Neural cell (in vitro differentiated cells): ENCODE results near the gene ZNF521. TPM values are rescaled to one million over a fixed set of nuclear protein-coding genes. Genes with fewer than 3 reads are reported as not detected.

Source experiments
- H2AFZ ChIP-seq: fragments of 200-600, 300-800 bp; sonication (generic), shearing (Covaris generic); 2 replicates; pipeline ENCODE4 v1.6.0; 2014; ENCODE audit warnings: low read depth, mild to moderate bottlenecking, antibody characterized with exemption, low read length, moderate library complexity
- H3F3A ChIP-seq: fragments of 200-600 bp; shearing (Covaris generic); 2 replicates; pipeline ENCODE4 v1.6.1; 2016; ENCODE audit warnings: mild to moderate bottlenecking, moderate library complexity, mixed read lengths, antibody characterized with exemption, low read length; ENCODE audit not compliant: insufficient read depth, poor library complexity, severe bottlenecking
- H3K27ac ChIP-seq: fragments of 200-600, 300-800 bp; sonication (generic), shearing (Covaris generic); 2 replicates; pipeline ENCODE4 v1.5.1; 2014; ENCODE audit warnings: mild to moderate bottlenecking, low read length, moderate library complexity
- H3K27me3 ChIP-seq: fragments of 300-800, 200-600 bp; sonication (generic), shearing (Covaris generic); 2 replicates; pipeline ENCODE4 v1.6.0; 2014; ENCODE audit warnings: mild to moderate bottlenecking, low read depth, low read length, moderate library complexity; ENCODE audit not compliant: insufficient read depth
- H3K36me3 ChIP-seq: fragments of 300-800, 200-600 bp; sonication (generic), shearing (Covaris generic); 2 replicates; pipeline ENCODE4 v1.5.1; 2014; ENCODE audit warnings: mild to moderate bottlenecking, antibody characterized with exemption, low read length, moderate library complexity; ENCODE audit not compliant: insufficient read depth
- H3K4me2 ChIP-seq: fragments of 300-800, 200-600 bp; sonication (generic), shearing (Covaris generic); 2 replicates; pipeline ENCODE4 v1.6.0; 2014; ENCODE audit warnings: mild to moderate bottlenecking, low read length
- H3K4me3 ChIP-seq: fragments of 300-800, 200-600 bp; sonication (generic), shearing (Covaris generic); 2 replicates; pipeline ENCODE4 v1.5.1; 2014; ENCODE audit warnings: mild to moderate bottlenecking, low read length, moderate library complexity
- H3K79me2 ChIP-seq: fragments of 200-600 bp; shearing (Covaris generic); replicated peaks from 2 replicates; pipeline ENCODE4 v1.6.0; 2014; ENCODE audit warnings: mild to moderate bottlenecking, low read length, moderate library complexity; ENCODE audit not compliant: insufficient read depth
- H3K9ac ChIP-seq: fragments of 300-800, 200-600 bp; sonication (generic), shearing (Covaris generic); 2 replicates; pipeline ENCODE4 v1.6.1; 2016; ENCODE audit warnings: mild to moderate bottlenecking, low read length, mixed read lengths
- H3K9me2 ChIP-seq: fragments of 200-600 bp; shearing (Covaris generic); 2 replicates; pipeline ENCODE4 v1.6.1; 2016; ENCODE audit warnings: mild to moderate bottlenecking, low read length, mixed read lengths; ENCODE audit not compliant: insufficient read depth
- H3K9me3 ChIP-seq: fragments of 200-600, 300-800 bp; sonication (generic), shearing (Covaris generic); 2 replicates; pipeline ENCODE4 v1.6.1; 2016; ENCODE audit warnings: mild to moderate bottlenecking, mixed run types, low read length, moderate library complexity, mixed read lengths
- H4K20me1 ChIP-seq: fragments of 200-600 bp; shearing (Covaris generic); 2 replicates; pipeline ENCODE4 v1.6.1; 2016; ENCODE audit warnings: mild to moderate bottlenecking, mixed run types; ENCODE audit not compliant: insufficient read depth
- EP300 ChIP-seq: fragments of 450-650 bp; conservative IDR thresholded peaks from 2 replicates; pipeline ENCODE4 v1.6.1; 2014; ENCODE audit warnings: antibody characterized with exemption, mild to moderate bottlenecking, moderate library complexity; ENCODE audit not compliant: poor library complexity, severe bottlenecking
- EZH2 ChIP-seq: fragments of 200-600, 300-800 bp; shearing (Covaris generic), sonication (generic); IDR thresholded peaks from 2 replicates; pipeline ENCODE4 v1.6.1; 2014; ENCODE audit warnings: antibody characterized with exemption, low read length, borderline replicate concordance, mild to moderate bottlenecking; ENCODE audit not compliant: insufficient read depth, poor library complexity, severe bottlenecking
- MXI1 ChIP-seq: fragments of 450-650 bp; conservative IDR thresholded peaks from 2 replicates; pipeline ENCODE4 v1.6.1; 2014; ENCODE audit warnings: antibody characterized with exemption, mild to moderate bottlenecking; ENCODE audit not compliant: poor library complexity, severe bottlenecking
- POLR2AphosphoS5 ChIP-seq: IDR thresholded peaks from 2 replicates; pipeline ENCODE4 v1.6.1; 2012
- SMC3 ChIP-seq: fragments of 450-650 bp; conservative IDR thresholded peaks from 2 replicates; pipeline ENCODE4 v1.6.1; 2014; ENCODE audit warnings: antibody characterized with exemption, mild to moderate bottlenecking, moderate library complexity; ENCODE audit not compliant: poor library complexity
- TAF1 ChIP-seq: IDR thresholded peaks from 2 replicates; pipeline ENCODE4 v1.6.1; 2012; ENCODE audit warnings: low read depth
- polyA plus RNA-seq: library from polyadenylated mRNA; depleted of rRNA; stranded (reverse); fragments of >200 nt; gene quantifications from 2 replicates; pipeline ENCODE4 v1.2.3, GENCODE V29; 2014
- TF ChIP-seq, protein P1 (sequence below): IDR thresholded peaks from 2 replicates; pipeline ENCODE4 v1.6.1; 2012; ENCODE audit warnings: borderline replicate concordance
- TF ChIP-seq, protein P2 (sequence below): fragments of 450-650 bp; IDR thresholded peaks from 2 replicates; pipeline ENCODE4 v1.5.1; 2014; ENCODE audit warnings: antibody characterized with exemption, mild to moderate bottlenecking, moderate library complexity; ENCODE audit not compliant: poor library complexity, severe bottlenecking

Gene ZNF521
- polyA plus RNA-seq, 1 donor from 2014 or later: 101 TPM

DNA sequence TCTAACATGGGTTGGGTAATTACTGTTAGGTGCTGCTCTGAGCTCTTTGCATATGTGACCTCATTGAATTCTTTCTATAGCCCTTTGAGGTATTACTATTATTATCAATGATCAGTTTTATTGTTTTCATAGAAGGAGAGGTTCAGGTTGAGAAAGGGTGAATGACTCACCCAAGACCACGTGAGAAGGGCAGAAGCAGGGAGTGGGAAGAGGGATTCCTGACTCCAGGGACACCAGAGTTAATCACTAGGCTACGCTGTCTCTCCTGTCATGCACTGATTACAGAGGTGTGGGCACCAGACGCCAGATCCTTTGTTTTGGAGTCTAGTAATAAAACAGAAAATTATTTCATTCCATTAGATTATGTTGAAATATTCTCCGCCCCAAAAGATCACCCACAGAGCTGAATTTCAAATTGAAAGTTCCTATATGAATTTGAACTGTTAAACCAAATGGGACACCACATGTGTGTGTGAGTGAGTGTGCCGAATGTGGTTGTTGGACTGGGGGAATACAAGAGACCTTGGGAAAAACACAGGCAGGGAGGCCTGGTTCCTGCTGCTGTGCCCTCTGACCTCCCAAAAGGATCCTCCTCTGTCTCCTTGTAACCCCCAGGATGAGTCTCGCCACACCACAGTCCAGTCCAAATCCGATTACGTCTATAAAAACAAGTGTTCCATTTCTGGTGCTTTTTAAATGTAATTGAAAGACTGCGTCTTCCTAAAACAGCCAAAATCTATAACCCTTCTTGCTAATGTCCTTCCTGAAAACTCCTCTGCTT lies 215.4 kb downstream of the ZNF521 start:
- TF ChIP-seq MXI1 (no peak), EZH2 (no peak), TAF1 (no peak)
- TF ChIP-seq, protein P1, sequence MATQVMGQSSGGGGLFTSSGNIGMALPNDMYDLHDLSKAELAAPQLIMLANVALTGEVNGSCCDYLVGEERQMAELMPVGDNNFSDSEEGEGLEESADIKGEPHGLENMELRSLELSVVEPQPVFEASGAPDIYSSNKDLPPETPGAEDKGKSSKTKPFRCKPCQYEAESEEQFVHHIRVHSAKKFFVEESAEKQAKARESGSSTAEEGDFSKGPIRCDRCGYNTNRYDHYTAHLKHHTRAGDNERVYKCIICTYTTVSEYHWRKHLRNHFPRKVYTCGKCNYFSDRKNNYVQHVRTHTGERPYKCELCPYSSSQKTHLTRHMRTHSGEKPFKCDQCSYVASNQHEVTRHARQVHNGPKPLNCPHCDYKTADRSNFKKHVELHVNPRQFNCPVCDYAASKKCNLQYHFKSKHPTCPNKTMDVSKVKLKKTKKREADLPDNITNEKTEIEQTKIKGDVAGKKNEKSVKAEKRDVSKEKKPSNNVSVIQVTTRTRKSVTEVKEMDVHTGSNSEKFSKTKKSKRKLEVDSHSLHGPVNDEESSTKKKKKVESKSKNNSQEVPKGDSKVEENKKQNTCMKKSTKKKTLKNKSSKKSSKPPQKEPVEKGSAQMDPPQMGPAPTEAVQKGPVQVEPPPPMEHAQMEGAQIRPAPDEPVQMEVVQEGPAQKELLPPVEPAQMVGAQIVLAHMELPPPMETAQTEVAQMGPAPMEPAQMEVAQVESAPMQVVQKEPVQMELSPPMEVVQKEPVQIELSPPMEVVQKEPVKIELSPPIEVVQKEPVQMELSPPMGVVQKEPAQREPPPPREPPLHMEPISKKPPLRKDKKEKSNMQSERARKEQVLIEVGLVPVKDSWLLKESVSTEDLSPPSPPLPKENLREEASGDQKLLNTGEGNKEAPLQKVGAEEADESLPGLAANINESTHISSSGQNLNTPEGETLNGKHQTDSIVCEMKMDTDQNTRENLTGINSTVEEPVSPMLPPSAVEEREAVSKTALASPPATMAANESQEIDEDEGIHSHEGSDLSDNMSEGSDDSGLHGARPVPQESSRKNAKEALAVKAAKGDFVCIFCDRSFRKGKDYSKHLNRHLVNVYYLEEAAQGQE: no peak
- no peak overlapping the region for H3K4me3 ChIP-seq
- H3K79me2 ChIP-seq: no peaks in the 10 kb centered on the region

DNA sequence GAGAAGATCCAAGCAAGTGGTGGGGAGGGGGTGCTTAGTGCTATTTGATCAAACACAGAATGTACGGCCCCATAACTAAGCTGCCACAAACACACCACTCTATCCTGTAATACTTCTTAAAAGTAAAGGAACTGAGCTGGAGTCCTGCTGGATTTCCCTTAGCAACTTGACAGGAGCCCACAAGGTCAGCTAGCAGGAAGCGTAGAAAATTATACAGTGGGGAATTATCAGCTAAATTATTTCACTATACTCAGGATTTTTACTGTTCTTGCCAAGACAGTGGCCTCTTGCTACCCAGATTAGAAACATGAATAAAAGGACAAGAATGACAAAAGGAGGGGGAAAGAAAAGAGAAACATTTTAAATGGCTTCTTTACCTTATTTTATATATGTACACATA lies 217.1 kb downstream of the ZNF521 start:
- Histone ChIP-seq H3K4me3 (no peak overlapping the region), H3K27ac (no peak overlapping the region), H3K9ac (no peak overlapping the region), H3K79me2 (peaks cover 3% of the 10 kb centered on the region), H3K9me2 (no peaks in the 10 kb centered on the region), H3K4me2 (no peak overlapping the region), H3K36me3 (no peaks in the 10 kb centered on the region), H3K9me3 (no peaks in the 10 kb centered on the region), H3K27me3 (no peaks in the 10 kb centered on the region), H4K20me1 (no peaks in the 10 kb centered on the region), H3F3A (peaks cover 7% of the 10 kb centered on the region), H2AFZ (no peak overlapping the region)
- TF ChIP-seq POLR2AphosphoS5: no peak
- no peak for TF ChIP-seq SMC3
- TF ChIP-seq EP300: no peak

More for the DNA sequence above, 215.4 kb downstream of the ZNF521 start:
- H4K20me1 ChIP-seq: no peaks in the 10 kb centered on the region
- no peaks in the 10 kb centered on the region for H3K27me3 ChIP-seq
- H3K4me2 ChIP-seq: no peak overlapping the region
- H2AFZ ChIP-seq: no peak overlapping the region
- H3K9me2 ChIP-seq: no peaks in the 10 kb centered on the region
- H3K9ac ChIP-seq: no peak overlapping the region
- no peak overlapping the region for H3K27ac ChIP-seq
- H3K9me3 ChIP-seq: no peaks in the 10 kb centered on the region
- H3F3A ChIP-seq: peaks cover 8% of the 10 kb centered on the region
- no peaks in the 10 kb centered on the region for H3K36me3 ChIP-seq

GRCh38 chr18:25133879-25134278 lies 218.1 kb downstream of the ZNF521 start:
- H3F3A ChIP-seq: peaks cover 3% of the 10 kb centered on the region
- H2AFZ ChIP-seq: no peak overlapping the region
- no peak overlapping the region for H3K9ac ChIP-seq
- H3K27ac ChIP-seq: no peak overlapping the region
- H3K9me3 ChIP-seq: no peaks in the 10 kb centered on the region
- TF ChIP-seq, protein P2, sequence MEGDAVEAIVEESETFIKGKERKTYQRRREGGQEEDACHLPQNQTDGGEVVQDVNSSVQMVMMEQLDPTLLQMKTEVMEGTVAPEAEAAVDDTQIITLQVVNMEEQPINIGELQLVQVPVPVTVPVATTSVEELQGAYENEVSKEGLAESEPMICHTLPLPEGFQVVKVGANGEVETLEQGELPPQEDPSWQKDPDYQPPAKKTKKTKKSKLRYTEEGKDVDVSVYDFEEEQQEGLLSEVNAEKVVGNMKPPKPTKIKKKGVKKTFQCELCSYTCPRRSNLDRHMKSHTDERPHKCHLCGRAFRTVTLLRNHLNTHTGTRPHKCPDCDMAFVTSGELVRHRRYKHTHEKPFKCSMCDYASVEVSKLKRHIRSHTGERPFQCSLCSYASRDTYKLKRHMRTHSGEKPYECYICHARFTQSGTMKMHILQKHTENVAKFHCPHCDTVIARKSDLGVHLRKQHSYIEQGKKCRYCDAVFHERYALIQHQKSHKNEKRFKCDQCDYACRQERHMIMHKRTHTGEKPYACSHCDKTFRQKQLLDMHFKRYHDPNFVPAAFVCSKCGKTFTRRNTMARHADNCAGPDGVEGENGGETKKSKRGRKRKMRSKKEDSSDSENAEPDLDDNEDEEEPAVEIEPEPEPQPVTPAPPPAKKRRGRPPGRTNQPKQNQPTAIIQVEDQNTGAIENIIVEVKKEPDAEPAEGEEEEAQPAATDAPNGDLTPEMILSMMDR: no peak
- TF ChIP-seq, protein P1: peak; percentile 21
- H3K36me3 ChIP-seq: no peaks in the 10 kb centered on the region
- H4K20me1 ChIP-seq: no peaks in the 10 kb centered on the region
- H3K4me2 ChIP-seq: no peak overlapping the region
- no peaks in the 10 kb centered on the region for H3K9me2 ChIP-seq
- peaks cover 3% of the 10 kb centered on the region for H3K79me2 ChIP-seq
- H3K27me3 ChIP-seq: no peaks in the 10 kb centered on the region
- no peak overlapping the region for H3K4me3 ChIP-seq
